Endothelial cell of umbilical vein (primary cell): ENCODE results near the gene CNTNAP4. TPM values are rescaled to one million over a fixed set of nuclear protein-coding genes. Genes with fewer than 3 reads are reported as not detected.

ENCODE experiments used
- BruUV-seq: library from RNA; stranded (reverse); fragments of 400-500 nt; replicated peaks from 2 replicates; lab custom pipeline; 2021; lab: Mats Ljungman, UMichigan
- CTCF ChIA-PET: fragments of 300-600, 350-600 bp; sonication (Branson Sonifier 250); formaldehyde crosslinking; loops from one replicate; lab custom pipeline; 2021; ENCODE audit warnings: antibody characterized with exemption, inconsistent platforms; lab: Charles Lee
- POLR2A ChIA-PET: fragments of 300-600, 350-600 bp; sonication (Branson Sonifier 250); formaldehyde crosslinking; loops from one replicate; lab custom pipeline; 2021; ENCODE audit warnings: antibody characterized with exemption, inconsistent platforms; lab: Charles Lee
- DNase-seq: peaks from one replicate; pipeline ENCODE4 v3.0.0-alpha.2; 2011; ENCODE audit warnings: low read depth, low spot score
- FAIRE-seq: peaks from 2 replicates; lab custom pipeline; 2011; peaks lifted over from hg19 to GRCh38; lab: Jason Lieb, UNC
- H2AFZ ChIP-seq: 2 replicates; pipeline ENCODE4 v1.6.0; 2012; ENCODE audit warnings: low read depth, low read length, control low read depth, inconsistent platforms
- H3K27ac ChIP-seq: 2 replicates; pipeline ENCODE4 v1.5.1; 2011; ENCODE audit warnings: low read depth, mild to moderate bottlenecking, control low read depth, low read length, moderate library complexity; ENCODE audit not compliant: insufficient read depth
- H3K27me3 ChIP-seq, 2 experiments: 2 replicates each; pipeline versions ENCODE4 v1.6.0 to v1.6.1; 2011; ENCODE audit warnings: low read length in 2 of 2, mixed read lengths in 1 of 2; ENCODE audit not compliant: control insufficient read depth in 2 of 2, insufficient read depth in 2 of 2
- H3K36me3 ChIP-seq, 2 experiments: 2 replicates in 1 of 2; 3 replicates in 1 of 2; pipeline ENCODE4 v1.5.1; 2011; ENCODE audit warnings: low read length in 2 of 2, mild to moderate bottlenecking in 1 of 2, moderate library complexity in 1 of 2; ENCODE audit not compliant: control insufficient read depth in 2 of 2, insufficient read depth in 2 of 2; ENCODE audit errors: extremely low read depth in 1 of 2
- H3K4me1 ChIP-seq: 3 replicates; pipeline ENCODE4 v1.5.1; 2011; ENCODE audit warnings: mild to moderate bottlenecking, low read length; ENCODE audit not compliant: control insufficient read depth, insufficient read depth; ENCODE audit errors: extremely low read depth
- H3K4me2 ChIP-seq: 2 replicates; pipeline ENCODE4 v1.6.1; 2011; ENCODE audit warnings: low read length, control low read depth, mixed read lengths; ENCODE audit not compliant: insufficient read depth
- H3K4me3 ChIP-seq, 3 experiments: fragments of 200-600 bp in 1 of 3; sonication (generic), shearing (Covaris generic) in 1 of 3; replicated peaks in 1 of 3; 2 replicates each; pipeline ENCODE4 v1.5.1; 2011 to 2016; ENCODE audit warnings: control low read depth in 3 of 3, low read length in 3 of 3, mild to moderate bottlenecking in 2 of 3, inconsistent platforms in 1 of 3, low read depth in 1 of 3, moderate library complexity in 1 of 3; ENCODE audit not compliant: insufficient read depth in 1 of 3
- H3K79me2 ChIP-seq: 2 replicates; pipeline ENCODE4 v1.6.0; 2012; ENCODE audit warnings: low read length, inconsistent platforms; ENCODE audit not compliant: control insufficient read depth, insufficient read depth
- H3K9ac ChIP-seq: replicated peaks from 2 replicates; pipeline ENCODE3; 2011; ENCODE audit warnings: low read length, control low read depth; ENCODE audit not compliant: insufficient read depth; ENCODE audit errors: extremely low read depth
- H3K9me1 ChIP-seq: replicated peaks from 3 replicates; pipeline ENCODE4 v1.6.0; 2011; ENCODE audit warnings: mild to moderate bottlenecking, low read length; ENCODE audit not compliant: control insufficient read depth, insufficient read depth; ENCODE audit errors: extremely low read depth
- H3K9me3 ChIP-seq: replicated peaks from 2 replicates; pipeline ENCODE4 v1.5.1; 2012; ENCODE audit warnings: low read length, inconsistent platforms; ENCODE audit not compliant: control insufficient read depth, insufficient read depth
- H4K20me1 ChIP-seq: replicated peaks from 2 replicates; pipeline ENCODE3; 2011; ENCODE audit warnings: mild to moderate bottlenecking, low read length; ENCODE audit not compliant: control insufficient read depth, insufficient read depth; ENCODE audit errors: extremely low read depth
- EZH2 ChIP-seq: IDR thresholded peaks from 2 replicates; pipeline ENCODE4 v1.6.1; 2012; ENCODE audit warnings: borderline replicate concordance, low read depth, mild to moderate bottlenecking, moderate library complexity, low read length, inconsistent platforms; ENCODE audit not compliant: severe bottlenecking
- FOS ChIP-seq: IDR thresholded peaks from 2 replicates; pipeline ENCODE4 v1.6.1; 2011; ENCODE audit warnings: mild to moderate bottlenecking, low read length, moderate library complexity, borderline replicate concordance; ENCODE audit not compliant: insufficient read depth
- GATA2 ChIP-seq: IDR thresholded peaks from 2 replicates; pipeline ENCODE4 v1.7.0; 2011; ENCODE audit warnings: low read depth, mild to moderate bottlenecking, moderate library complexity, mixed read lengths, low read length; ENCODE audit not compliant: insufficient read length, insufficient read depth
- JUN ChIP-seq: IDR thresholded peaks from 2 replicates; pipeline ENCODE4 v1.6.1; 2011; ENCODE audit warnings: borderline replicate concordance, low read depth; ENCODE audit not compliant: insufficient read length, insufficient read depth
- MAX ChIP-seq: IDR thresholded peaks from 2 replicates; pipeline ENCODE4 v1.6.1; 2011; ENCODE audit not compliant: insufficient read depth, insufficient read length
- MYC ChIP-seq: IDR thresholded peaks from one replicate; pipeline ENCODE4 v1.6.1; 2011; ENCODE audit warnings: mild to moderate bottlenecking, low read depth, low read length
- POLR2A ChIP-seq: IDR thresholded peaks from 2 replicates; pipeline ENCODE4 v1.6.1; 2012; ENCODE audit warnings: low read depth, mild to moderate bottlenecking, control low read depth, low read length
- POLR2AphosphoS5 ChIP-seq: IDR thresholded peaks from 2 replicates; pipeline ENCODE4 v1.6.1; 2012; ENCODE audit warnings: low read depth, mild to moderate bottlenecking, control low read depth, low read length, moderate library complexity; ENCODE audit not compliant: insufficient read depth
- dilution Hi-C: fragments of 300-500 bp; cut with MboI; formaldehyde crosslinking; loops from one replicate; pipeline ENCODE4 v1.15.0; 2019; ENCODE audit warnings: low sequenced_read_pairs; ENCODE audit not compliant: extremely low pct_ligation_motif_present
- intact Hi-C: fragments of 100-400 bp; cut with micrococcal nuclease; formaldehyde crosslinking; loops from one replicate; pipeline ENCODE4 v1.10.0; 2022
- polyA plus RNA-seq, 4 experiments: library from polyadenylated mRNA; depleted of rRNA in 3 of 4; stranded (reverse) in 3 of 4; unstranded in 1 of 4; fragments of >200 nt; gene quantifications; 2 replicates each; pipeline versions ENCODE4 v1.2.1 to v1.2.3, GENCODE V29; 2011 to 2012; ENCODE audit warnings: missing spikeins in 1 of 4
- total RNA-seq: library from RNA; stranded (reverse); gene quantifications from 2 replicates; pipeline ENCODE4 v1.2.3, GENCODE V29; 2021
- TF ChIP-seq, protein P1 (sequence below), 2 donors: IDR thresholded peaks; 1 replicate in 1 of 2; 2 replicates in 1 of 2; pipeline ENCODE4 v1.5.1; 2011; ENCODE audit warnings: low read length in 2 of 2, mild to moderate bottlenecking in 2 of 2, moderate library complexity in 2 of 2, control low read depth in 1 of 2, inconsistent platforms in 1 of 2, low read depth in 1 of 2; ENCODE audit not compliant: insufficient read depth in 1 of 2; ENCODE audit errors: extremely low read depth in 1 of 2

Gene CNTNAP4
- total and polyA plus RNA-seq, 2 donors (not counting 3 experiments of a cell fraction or from before 2014, with no cell fraction given), result not detected

GRCh38 chr16:76386784-76387183, 109.6 kb downstream of the CNTNAP4 start:
- Histone ChIP-seq H3K4me2 (no peak overlapping the region), H4K20me1 (no peaks in the 10 kb centered on the region), H3K27ac (no peak overlapping the region), H2AFZ (no peak overlapping the region), H3K9me3 (peaks cover 2% of the 10 kb centered on the region), H3K4me3 (no peak overlapping the region), H3K4me1 (no peaks in the 10 kb centered on the region), H3K9ac (no peak overlapping the region), H3K27me3 (no peaks in the 10 kb centered on the region), H3K36me3 (no peaks in the 10 kb centered on the region), H3K9me1 (no peaks in the 10 kb centered on the region), H3K79me2 (no peaks in the 10 kb centered on the region)
- no peak for FAIRE-seq
- ChIA-PET POLR2A (no interaction called here), CTCF (no interaction called here)
- dilution Hi-C loops (no loop called here), intact Hi-C loops (no loop called here)
- TF ChIP-seq FOS, result no peak
- no peak for DNase-seq
- no TSS peak for BruUV-seq

GRCh38 chr16:76387994-76388393, 110.8 kb downstream of the CNTNAP4 start:
- dilution Hi-C loops, result no loop called here
- no peaks in the 10 kb centered on the region for H3K27me3 ChIP-seq
- H3K4me2 ChIP-seq, result no peak overlapping the region
- no peak for DNase-seq
- H3K4me1 ChIP-seq, result no peaks in the 10 kb centered on the region
- H3K9me3 ChIP-seq, result peaks cover 4% of the 10 kb centered on the region
- ChIA-PET CTCF (no interaction called here), POLR2A (no interaction called here)
- no peak for FAIRE-seq
- H4K20me1 ChIP-seq, result no peaks in the 10 kb centered on the region
- intact Hi-C loops, result no loop called here
- no peak overlapping the region for H2AFZ ChIP-seq
- no peak overlapping the region for H3K4me3 ChIP-seq
- no peaks in the 10 kb centered on the region for H3K36me3 ChIP-seq
- no peaks in the 10 kb centered on the region for H3K79me2 ChIP-seq
- no peak overlapping the region for H3K27ac ChIP-seq
- H3K9ac ChIP-seq, result no peak overlapping the region
- no peaks in the 10 kb centered on the region for H3K9me1 ChIP-seq
- BruUV-seq, result no TSS peak
- TF ChIP-seq MYC (no peak), EZH2 (no peak), POLR2A (no peak), POLR2AphosphoS5 (no peak), JUN (no peak), GATA2 (no peak), MAX (no peak), FOS (no peak)
- TF ChIP-seq, protein P1, sequence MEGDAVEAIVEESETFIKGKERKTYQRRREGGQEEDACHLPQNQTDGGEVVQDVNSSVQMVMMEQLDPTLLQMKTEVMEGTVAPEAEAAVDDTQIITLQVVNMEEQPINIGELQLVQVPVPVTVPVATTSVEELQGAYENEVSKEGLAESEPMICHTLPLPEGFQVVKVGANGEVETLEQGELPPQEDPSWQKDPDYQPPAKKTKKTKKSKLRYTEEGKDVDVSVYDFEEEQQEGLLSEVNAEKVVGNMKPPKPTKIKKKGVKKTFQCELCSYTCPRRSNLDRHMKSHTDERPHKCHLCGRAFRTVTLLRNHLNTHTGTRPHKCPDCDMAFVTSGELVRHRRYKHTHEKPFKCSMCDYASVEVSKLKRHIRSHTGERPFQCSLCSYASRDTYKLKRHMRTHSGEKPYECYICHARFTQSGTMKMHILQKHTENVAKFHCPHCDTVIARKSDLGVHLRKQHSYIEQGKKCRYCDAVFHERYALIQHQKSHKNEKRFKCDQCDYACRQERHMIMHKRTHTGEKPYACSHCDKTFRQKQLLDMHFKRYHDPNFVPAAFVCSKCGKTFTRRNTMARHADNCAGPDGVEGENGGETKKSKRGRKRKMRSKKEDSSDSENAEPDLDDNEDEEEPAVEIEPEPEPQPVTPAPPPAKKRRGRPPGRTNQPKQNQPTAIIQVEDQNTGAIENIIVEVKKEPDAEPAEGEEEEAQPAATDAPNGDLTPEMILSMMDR (IDR thresholded peaks at IDR 0.05; ENCODE audit: extremely low read depth in 1 of 2, insufficient read depth in 1 of 2, low read depth in 1 of 2, low read length in 2 of 2), result no peak
